ENCODE measurements around the gene TM7SF3. TPM values are rescaled to one million over a fixed set of nuclear protein-coding genes. Genes with fewer than 3 reads are reported as not detected.

Gene TM7SF3
- total RNA-seq, 4 donors from 2014 or later = 31.8 to 50.7 (median 40.5) TPM

DNA sequence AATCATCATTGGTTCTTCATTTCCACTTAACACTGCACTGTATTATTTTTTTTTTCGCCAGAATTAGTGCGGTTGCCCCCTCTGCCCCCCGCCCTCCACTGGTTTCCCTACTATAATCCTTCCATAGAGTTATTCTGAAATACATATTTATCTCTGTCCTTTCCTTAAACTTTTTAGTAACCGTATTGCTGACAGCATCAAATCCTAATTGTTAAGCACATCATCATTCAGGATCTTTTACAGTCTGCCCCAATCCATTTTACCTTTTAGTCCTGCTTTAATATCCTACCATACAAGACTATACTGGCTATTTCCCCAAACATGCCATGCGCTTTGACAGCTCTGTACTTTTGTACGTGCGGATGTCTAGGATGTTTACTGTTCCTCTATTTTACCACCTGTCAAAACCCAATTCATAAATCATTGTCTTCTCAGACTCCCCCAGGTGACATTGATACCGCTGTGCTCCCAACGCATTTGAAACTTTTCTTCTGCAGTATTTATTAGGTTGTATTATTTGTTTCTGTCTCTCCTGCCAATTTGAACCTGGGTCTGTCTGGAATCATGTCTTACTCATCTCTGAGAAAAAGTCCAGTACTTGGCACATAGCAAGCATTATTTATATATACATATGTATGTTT, 74.9 kb downstream of the TM7SF3 start:
- H3K4me3 ChIP-seq = peak overlapping the region; percentile 89 to 96 (median 93)
- no peaks in the 10 kb centered on the region for H3K27me3 ChIP-seq
- H3K27ac ChIP-seq (replicated peaks in 1 of 4) = peak overlapping the region; percentile 94 to 97 (median 96)
- H3K4me1 ChIP-seq = peaks cover 41 to 72% (median 65%) of the 10 kb centered on the region in 4 donors
- H3K36me3 ChIP-seq = no peaks in the 10 kb centered on the region
- WGBS = 5% methylated on average over 9 of the region's 9 CpGs
- no peak for TF ChIP-seq EP300 (IDR thresholded peaks at IDR 0.05)
- no peak for TF ChIP-seq CTCF (IDR thresholded peaks at IDR 0.05)
- no peak for TF ChIP-seq POLR2A (IDR thresholded peaks at IDR 0.05; ENCODE audit: low read depth)
- no peak for TF ChIP-seq POLR2AphosphoS5 (IDR thresholded peaks at IDR 0.05)
- intact Hi-C loops (cut with DNase I) = loop anchor here (5.0 to 10.0 kb wide), 3 partner anchors 73 to 368 kb away; partner anchors contain the start of gene TM7SF3
- peaks cover 0 to 2% (median 0%) of the 10 kb centered on the region in 4 donors for H3K9me3 ChIP-seq
- no peak for DNase-seq (ENCODE audit: extremely low spot score)

- Histone ChIP-seq H3K27ac (replicated peaks in 1 of 4) (peak overlapping the region; percentile 94 to 97 (median 96)), H3K27me3 (no peaks in the 10 kb centered on the region), H3K4me3 (peak overlapping the region; percentile 89 to 96 (median 93)), H3K36me3 (no peaks in the 10 kb centered on the region), H3K4me1 (peaks cover 41 to 68% (median 66%) of the 10 kb centered on the region in 4 donors), H3K9me3 (no peaks in the 10 kb centered on the region)
- no peak for DNase-seq (ENCODE audit: extremely low spot score)
- TF ChIP-seq POLR2A (IDR thresholded peaks at IDR 0.05; ENCODE audit: low read depth) = no peak
- TF ChIP-seq CTCF (IDR thresholded peaks at IDR 0.05) = no peak
- no peak for TF ChIP-seq EP300 (IDR thresholded peaks at IDR 0.05)
- TF ChIP-seq POLR2AphosphoS5 (IDR thresholded peaks at IDR 0.05) = no peak
- 0% methylated on average over 25 of the region's 28 CpGs for WGBS
- intact Hi-C loops (cut with DNase I) = loop anchor here (5.0 to 10.0 kb wide), 3 partner anchors 74 to 369 kb away; partner anchors contain the start of gene TM7SF3
Measured at GRCh38 chr12:26938701-26939062, 75.5 kb downstream of the TM7SF3 start.

GRCh38 chr12:26937863-26938700, 76.1 kb downstream of the TM7SF3 start, which contains the start of the genes FGFR1OP2 and INTS13:
FGFR1OP2 (plus strand) TSS chr12:26938470; CDS start chr12:26954159, 15,689 bp downstream.
INTS13 (minus strand) TSS chr12:26937981; CDS start chr12:26936803, 1,178 bp downstream.
- H3K9me3 ChIP-seq = no peaks in the 10 kb centered on the region
- H3K27ac ChIP-seq (replicated peaks in 1 of 4) = peak within 1 kb of the TSS; percentile 94 to 97 (median 96)
- intact Hi-C loops (cut with DNase I) = loop anchor here (5.0 to 10.0 kb wide), 3 partner anchors 74 to 369 kb away; partner anchors contain the start of gene TM7SF3
- DNase-seq (ENCODE audit: extremely low spot score) = peak; percentile 98
- WGBS = under 1% methylated on average over 43 of the region's 69 CpGs
- peaks cover 0 to 5% (median 0%) of the 10 kb centered on the region in 4 donors for H3K36me3 ChIP-seq
- no peaks in the 10 kb centered on the region for H3K27me3 ChIP-seq
- H3K4me1 ChIP-seq = peaks cover 40 to 67% (median 63%) of the 10 kb centered on the region in 4 donors
- H3K4me3 ChIP-seq = peak within 1 kb of the TSS; percentile 89 to 96 (median 93)
- TF ChIP-seq CTCF (IDR thresholded peaks at IDR 0.05) (peak in 1 of 3 experiments; percentile 18), POLR2AphosphoS5 (IDR thresholded peaks at IDR 0.05) (peak; percentile 96 to 99), EP300 (IDR thresholded peaks at IDR 0.05) (no peak), POLR2A (IDR thresholded peaks at IDR 0.05; ENCODE audit: low read depth) (peak; percentile 95)

DNA sequence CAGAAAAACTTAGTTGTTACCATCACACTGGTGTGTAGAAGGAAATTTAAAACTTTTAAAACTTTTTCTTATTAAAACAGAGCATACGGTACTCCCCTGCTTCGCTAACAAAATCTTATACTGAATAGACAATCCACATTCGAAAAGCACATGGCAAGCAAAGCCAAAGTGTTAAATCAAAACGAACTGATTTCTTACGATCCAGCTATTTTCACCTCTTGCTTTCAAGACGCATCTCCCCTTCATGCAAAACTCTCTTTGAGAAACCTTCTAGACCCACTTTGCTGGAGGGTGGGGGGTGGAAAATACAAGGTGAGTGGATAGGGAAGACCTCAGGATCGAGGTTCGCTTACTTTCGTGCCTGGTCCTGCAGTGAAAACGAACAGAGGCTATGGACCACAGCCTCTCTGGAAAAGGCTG, 76.7 kb downstream of the TM7SF3 start:
- Histone ChIP-seq H3K4me3 (peak overlapping the region; percentile 89 to 96 (median 93)), H3K36me3 (peaks cover 0 to 9% (median 2%) of the 10 kb centered on the region in 4 donors), H3K9me3 (no peaks in the 10 kb centered on the region), H3K27me3 (no peaks in the 10 kb centered on the region), H3K27ac (replicated peaks in 1 of 4) (peak overlapping the region; percentile 94 to 97 (median 96)), H3K4me1 (peaks cover 38 to 65% (median 58%) of the 10 kb centered on the region in 4 donors)
- no peak for TF ChIP-seq EP300 (IDR thresholded peaks at IDR 0.05)
- TF ChIP-seq CTCF (IDR thresholded peaks at IDR 0.05) = no peak
- TF ChIP-seq POLR2A (IDR thresholded peaks at IDR 0.05; ENCODE audit: low read depth) = no peak
- TF ChIP-seq POLR2AphosphoS5 (IDR thresholded peaks at IDR 0.05) = no peak
- under 1% methylated on average over 10 of the region's 10 CpGs for WGBS
- no peak for DNase-seq (ENCODE audit: extremely low spot score)
- intact Hi-C loops (cut with DNase I) = loop anchor here (5.0 to 10.0 kb wide), 3 partner anchors 75 to 370 kb away; partner anchors contain the start of gene TM7SF3
